AML-193 (cell line): Measurements from ENCODE around the gene CD34.
A peak's percentile ranks its signal among the peaks of the same experiment; 100 is the strongest.

Source experiments
- DNase-seq, 2 experiments: peaks; one replicate each; lab custom pipeline; 2025; lab: John Stamatoyannopoulos, UW

Gene CD34

DNA sequence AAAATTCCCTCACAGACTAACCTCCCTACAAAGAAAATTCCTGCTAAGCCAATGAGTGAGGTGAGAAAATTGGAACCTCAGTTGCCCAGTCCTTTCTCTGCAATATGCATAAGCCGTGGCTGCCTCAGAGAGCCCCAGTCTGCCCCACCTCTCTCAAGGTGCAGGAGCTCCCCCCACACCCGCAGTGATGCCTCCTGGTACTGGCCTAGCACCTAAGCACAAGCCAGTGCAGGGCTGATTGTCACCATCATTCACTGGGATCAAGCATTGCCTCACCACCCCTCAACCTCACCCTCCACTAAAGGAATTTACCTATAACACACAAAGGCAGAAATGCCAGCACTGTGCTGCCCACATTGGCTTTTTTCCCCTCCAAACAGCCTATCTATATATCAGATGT lies 56.9 kb downstream of the CD34 start:
- no peak for DNase-seq

DNA sequence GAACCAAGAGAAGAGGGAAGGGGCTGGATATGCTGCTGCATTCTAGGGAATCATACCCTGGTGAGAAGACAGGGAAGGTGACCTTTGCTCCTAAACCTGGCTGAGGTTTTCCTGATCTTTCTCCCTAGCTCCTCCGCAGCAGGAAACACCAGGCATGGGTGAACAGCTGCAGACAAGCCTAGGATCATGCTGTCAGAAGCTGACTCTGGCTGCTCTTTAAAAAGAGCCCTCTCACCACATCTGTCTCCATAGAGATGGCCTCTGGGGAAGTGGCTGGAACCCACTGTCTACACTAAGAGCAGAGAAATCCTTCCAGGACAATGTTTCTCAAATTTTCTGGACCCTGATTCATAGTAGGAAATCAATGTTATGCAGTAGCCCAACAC lies 57.6 kb downstream of the CD34 start:
- no peak for DNase-seq

- no peak for DNase-seq
Observed at GRCh38 chr1:207852576-207853371, 58.2 kb downstream of the CD34 start.

GRCh38 chr1:207851696-207852095 lies 59.2 kb downstream of the CD34 start:
- no peak for DNase-seq

GRCh38 chr1:207850621-207851407 lies 60.1 kb downstream of the CD34 start:
- DNase-seq: no peak

GRCh38 chr1:207849646-207850045 lies 61.3 kb downstream of the CD34 start:
- DNase-seq: no peak

- no peak for DNase-seq
Observed at GRCh38 chr1:207849016-207849415, 61.9 kb downstream of the CD34 start.

GRCh38 chr1:207848234-207848633 lies 62.7 kb downstream of the CD34 start:
- DNase-seq: peak; percentile 83 to 84

DNA sequence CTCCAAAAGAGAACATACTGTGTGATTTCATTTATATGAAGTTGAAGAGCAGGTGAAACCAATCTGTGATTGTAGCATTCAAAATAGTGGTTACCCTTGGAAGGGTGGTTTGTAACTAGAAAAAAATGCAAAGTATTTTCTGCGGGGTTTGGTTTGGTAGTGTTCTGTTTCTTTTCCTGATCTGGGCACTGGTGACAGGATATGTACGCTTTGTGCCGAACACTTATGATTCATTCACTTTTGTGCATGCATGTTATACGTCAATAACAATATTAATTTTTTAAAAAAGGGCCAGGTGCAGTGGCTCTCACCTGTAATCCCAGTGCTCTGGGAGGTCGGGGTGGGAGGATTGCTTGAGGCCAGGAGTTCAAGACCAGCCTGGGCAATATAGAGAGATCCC lies 63.8 kb downstream of the CD34 start:
- no peak for DNase-seq

- no peak for DNase-seq
Observed at GRCh38 chr1:207845109-207845508, 65.8 kb downstream of the CD34 start.

DNA sequence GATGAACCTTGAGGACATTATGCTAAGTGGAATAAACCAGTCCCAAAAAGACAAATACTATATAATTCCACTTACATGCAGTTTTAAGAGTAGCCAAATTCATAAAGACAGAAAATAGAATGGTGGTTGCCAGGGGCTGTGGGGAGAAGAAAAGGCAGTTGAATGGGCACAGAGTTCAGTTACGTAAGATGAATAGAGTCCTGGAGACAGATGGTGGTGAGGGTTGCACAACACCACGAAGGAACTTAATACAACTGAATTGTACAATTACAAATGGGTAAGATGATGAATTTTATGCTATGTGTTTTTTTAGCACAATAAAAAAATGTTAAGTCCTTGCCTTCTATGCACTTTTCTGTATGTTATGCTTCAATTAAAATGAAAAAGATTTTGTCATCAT lies 66.6 kb downstream of the CD34 start:
- DNase-seq: peak; percentile 94 to 95

DNA sequence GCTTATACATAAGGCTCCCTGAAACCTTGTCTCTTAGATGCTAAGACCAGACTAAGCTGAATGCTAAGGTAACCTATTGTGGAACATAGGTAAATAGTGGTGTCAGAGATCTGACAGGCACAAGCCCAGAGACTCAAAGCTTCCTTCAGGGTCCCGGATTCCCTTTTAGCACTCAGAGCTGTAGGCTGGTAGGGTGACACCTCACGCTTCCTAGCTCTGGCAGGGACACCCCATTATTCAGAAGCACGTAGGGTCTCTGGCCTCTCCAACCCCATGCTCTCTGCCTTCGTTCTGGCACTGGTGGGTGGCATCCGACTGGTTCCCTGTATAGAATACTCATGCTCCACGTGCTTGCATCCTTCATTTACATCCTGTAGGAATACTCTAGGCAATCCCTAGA lies 68.4 kb downstream of the CD34 start:
- DNase-seq: no peak

DNA sequence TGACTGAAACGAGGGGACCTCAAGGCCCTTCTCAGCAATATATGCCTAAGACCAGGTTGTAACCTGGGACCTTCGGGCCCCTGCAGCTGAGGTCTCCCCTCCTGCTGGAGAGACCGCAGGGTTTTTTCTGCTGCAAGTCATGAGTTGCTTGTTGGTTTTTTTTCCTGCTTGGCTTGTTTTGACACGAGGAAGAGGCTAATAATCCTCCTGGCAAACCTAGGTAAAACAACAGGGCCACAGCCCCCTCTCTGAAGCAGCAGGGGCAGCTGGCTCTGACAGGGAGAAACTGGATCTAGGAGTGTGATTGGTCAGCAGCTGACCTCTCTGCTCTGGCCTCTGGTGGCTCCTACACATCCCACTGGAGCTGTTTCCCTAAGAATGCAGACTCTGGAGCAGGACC lies 69.0 kb downstream of the CD34 start:
- DNase-seq: no peak

DNA sequence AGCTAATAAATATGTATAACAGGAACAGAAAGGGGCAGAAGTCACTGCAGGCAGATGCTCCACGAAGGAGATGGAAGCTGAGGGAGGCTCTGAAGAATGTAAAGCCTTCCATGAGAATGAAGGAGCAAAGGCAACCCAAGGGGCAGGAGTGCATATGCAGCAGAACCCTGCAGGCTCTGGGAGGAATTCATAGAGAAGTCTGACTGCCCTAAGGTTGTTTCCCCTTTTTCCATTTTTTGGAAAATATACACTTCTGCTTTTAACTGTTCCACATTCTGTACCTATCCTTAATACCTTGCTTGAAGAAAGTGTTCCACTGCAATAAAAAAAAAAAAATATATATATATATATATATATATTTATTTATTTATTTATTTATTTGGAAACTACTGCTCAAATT lies 69.6 kb downstream of the CD34 start:
- DNase-seq: peak; percentile 42 to 58

DNA sequence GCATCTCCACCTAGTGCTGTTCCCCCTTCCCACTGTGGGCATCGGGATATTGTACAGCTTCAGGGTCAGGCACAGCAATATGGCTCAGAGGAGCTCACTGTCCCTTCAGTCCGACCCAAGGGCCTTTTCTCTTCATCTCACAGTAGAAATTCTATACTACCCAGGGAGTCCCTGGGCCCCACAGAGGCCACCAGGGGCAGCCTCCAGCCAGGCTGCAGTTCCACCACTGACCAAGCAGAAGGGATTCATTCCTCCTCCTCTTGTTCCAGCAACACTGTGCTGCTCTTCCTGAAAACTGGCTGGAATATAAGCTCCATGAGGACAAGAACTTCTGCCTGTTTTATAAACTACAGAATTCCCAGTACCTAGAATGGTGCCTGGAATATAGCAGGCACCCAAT lies 70.5 kb downstream of the CD34 start:
- DNase-seq: no peak

DNA sequence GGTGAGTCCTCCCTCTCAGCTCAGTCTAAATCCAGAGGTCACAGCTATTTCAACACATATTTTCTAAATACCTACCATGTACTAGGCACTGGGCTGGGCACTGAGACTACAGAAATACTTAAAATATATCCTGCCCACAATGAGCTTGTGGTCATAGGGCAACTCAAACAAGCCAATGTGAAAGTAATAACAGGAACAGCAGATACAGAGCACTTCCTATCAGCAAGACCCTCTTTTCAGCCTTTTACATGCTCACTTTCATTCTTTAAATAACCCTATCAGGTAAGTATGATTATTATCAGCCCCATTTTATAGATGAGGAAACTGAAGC lies 71.9 kb downstream of the CD34 start:
- DNase-seq: no peak

- no peak for DNase-seq
Observed at GRCh38 chr1:207838156-207839082, 72.5 kb downstream of the CD34 start.

GRCh38 chr1:207837673-207838072 lies 73.3 kb downstream of the CD34 start:
- DNase-seq: no peak

DNA sequence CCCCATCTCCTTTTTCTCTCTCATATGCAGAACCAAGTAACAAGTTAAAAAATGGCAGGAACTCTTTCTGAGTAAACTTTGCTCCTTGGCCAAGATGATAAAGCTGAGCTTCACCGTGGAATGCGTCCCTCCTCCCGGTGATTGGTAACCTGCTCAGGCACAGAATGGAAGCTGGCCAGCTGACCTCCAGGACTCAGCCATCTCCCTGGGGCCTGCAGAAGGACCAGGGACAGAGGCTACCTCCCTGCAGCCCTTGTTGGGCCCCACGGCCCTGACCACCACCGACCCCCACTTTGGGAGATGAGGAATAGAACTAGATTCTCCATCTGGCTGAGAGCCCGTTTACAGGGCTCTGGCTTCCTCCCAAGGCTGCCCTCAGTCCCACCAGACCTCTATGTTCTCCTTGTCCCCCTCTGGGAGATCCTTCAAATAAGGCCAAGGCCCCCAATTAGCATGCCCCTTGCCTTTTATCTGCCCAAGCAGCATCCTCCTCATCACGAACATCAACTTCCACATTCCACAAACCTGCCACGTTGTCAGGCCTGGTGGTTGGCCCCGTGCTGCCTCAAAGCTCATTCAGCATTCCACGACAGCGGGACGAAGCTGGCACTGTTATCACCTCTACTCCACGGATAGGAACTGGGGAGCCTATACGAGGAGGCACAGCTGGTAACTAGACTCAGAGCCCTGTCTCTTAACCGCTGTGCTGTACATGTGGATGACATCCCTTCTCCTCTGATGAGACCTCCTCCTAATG lies 74.2 kb downstream of the CD34 start:
- no peak for DNase-seq

- no peak for DNase-seq
Observed at GRCh38 chr1:207835958-207836357, 75.0 kb downstream of the CD34 start.

DNA sequence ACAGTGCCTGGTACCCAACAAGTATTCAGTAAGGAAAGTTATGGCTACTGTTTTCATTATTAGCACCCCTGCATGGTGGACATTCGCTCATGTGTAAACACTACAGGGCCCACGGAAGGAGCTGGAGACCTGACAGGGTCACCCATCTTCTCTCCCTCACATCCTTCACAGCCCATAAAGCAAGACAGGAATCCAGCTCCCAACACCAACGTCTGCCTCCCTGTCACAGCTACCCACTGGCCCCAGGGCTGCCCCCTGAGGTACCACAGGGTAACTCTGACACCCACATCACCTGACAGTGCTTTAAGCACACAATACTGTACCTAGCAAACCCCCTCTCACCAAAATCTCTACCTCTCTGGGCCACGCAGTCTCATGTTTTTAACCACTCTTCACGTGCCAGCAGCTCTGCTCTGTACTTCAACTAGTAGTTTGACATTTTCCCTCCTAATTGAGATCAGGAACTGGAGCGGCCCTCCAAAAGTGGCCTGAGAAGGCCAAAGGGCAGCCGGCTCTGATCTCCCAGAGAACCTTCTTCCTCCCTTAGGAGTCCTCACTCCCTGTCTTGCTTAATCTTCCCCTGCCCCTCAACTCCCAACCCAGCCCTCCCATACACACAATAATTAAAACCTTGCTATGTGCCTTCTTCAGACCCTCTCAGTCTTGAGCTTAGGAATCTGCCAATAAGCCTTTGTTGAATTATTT lies 76.8 kb downstream of the CD34 start:
- DNase-seq: no peak
